Endodermal cell (in vitro differentiated cells): ENCODE data around the gene SCN11A. TPM values are rescaled to one million over a fixed set of nuclear protein-coding genes. Genes with fewer than 3 reads are reported as not detected.

Experiments
- DNase-seq: peaks from one replicate; pipeline ENCODE4 v3.0.0-alpha.2; 2017
- H3K27ac ChIP-seq: 2 replicates; pipeline ENCODE4 v1.5.1; 2013; ENCODE audit warnings: mild to moderate bottlenecking, low read depth, low read length, moderate library complexity
- H3K27me3 ChIP-seq: 2 replicates; pipeline ENCODE4 v1.6.1; 2013; ENCODE audit warnings: mild to moderate bottlenecking, low read length, moderate library complexity; ENCODE audit not compliant: insufficient read depth, control insufficient read depth, poor library complexity, severe bottlenecking
- H3K36me3 ChIP-seq: 2 replicates; pipeline ENCODE4 v1.7.0; 2013; ENCODE audit warnings: mild to moderate bottlenecking, low read length, moderate library complexity; ENCODE audit not compliant: control insufficient read depth, insufficient read depth
- H3K4me1 ChIP-seq: one replicate; pipeline ENCODE4 v1.7.0; 2013; ENCODE audit warnings: low read length; ENCODE audit not compliant: control insufficient read depth, insufficient read depth
- H3K4me3 ChIP-seq: 2 replicates; pipeline ENCODE4 v1.5.1; 2013; ENCODE audit warnings: mild to moderate bottlenecking, low read length, moderate library complexity
- H3K9ac ChIP-seq: 2 replicates; pipeline ENCODE4 v1.6.1; 2013; ENCODE audit warnings: mild to moderate bottlenecking, low read length, moderate library complexity; ENCODE audit not compliant: poor library complexity, severe bottlenecking; ENCODE audit errors: extremely low read depth
- H3K9me3 ChIP-seq: 2 replicates; pipeline ENCODE4 v1.6.1; 2013; ENCODE audit warnings: mild to moderate bottlenecking, low read length, moderate library complexity; ENCODE audit not compliant: control insufficient read depth
- H3K27ac Mint-ChIP-seq: 2 replicates; pipeline ENCODE4 v1.8.0; 2020; ENCODE audit warnings: mixed read lengths
- H3K27me3 Mint-ChIP-seq: 2 replicates; pipeline ENCODE4 v1.8.0; 2021; ENCODE audit warnings: mild to moderate bottlenecking, mixed read lengths; ENCODE audit not compliant: insufficient read depth
- H3K36me3 Mint-ChIP-seq: 2 replicates; pipeline ENCODE4 v1.8.0; 2020; ENCODE audit warnings: low read depth, mixed read lengths
- H3K4me1 Mint-ChIP-seq: 2 replicates; pipeline ENCODE4 v1.8.0; 2020; ENCODE audit warnings: mixed read lengths
- H3K4me3 Mint-ChIP-seq: 2 replicates; pipeline ENCODE4 v1.8.0; 2020; ENCODE audit warnings: mild to moderate bottlenecking, moderate library complexity, mixed read lengths
- H3K9me3 Mint-ChIP-seq: 2 replicates; pipeline ENCODE4 v1.8.0; 2020; ENCODE audit warnings: mild to moderate bottlenecking, mixed read lengths
- CTCF ChIP-seq: fragments of 200-600 bp; sonication (generic); conservative IDR thresholded peaks from 2 replicates; pipeline ENCODE4 v1.5.0; 2021; ENCODE audit warnings: antibody characterized with exemption, mild to moderate bottlenecking
- WGBS, 2 experiments: methylation state at CpG; one replicate each; pipeline versions ENCODE4 v1.1.5 to v1.1.7; 2013; ENCODE audit warnings: missing lambda C conversion rate in 2 of 2, mixed read lengths in 1 of 2; ENCODE audit not compliant: insufficient coverage in 1 of 2, insufficient read length in 1 of 2; 5-methylcytosine and 5-hydroxymethylcytosine counted together
- total RNA-seq, 2 donors: library from RNA; stranded (reverse); fragmentation: NEBNext Ultra II Directional in 1 of 2; extraction: Animal tissue kit (Norgen Biotek cat#: 25700) in 1 of 2; gene quantifications; 2 replicates in 1 of 2; 3 replicates in 1 of 2; pipeline ENCODE4 v1.2.1, GENCODE V29; 2021

SCN11A gene
- total RNA-seq, 2 donors from 2014 or later, result 0.40 to 0.81 TPM

DNA sequence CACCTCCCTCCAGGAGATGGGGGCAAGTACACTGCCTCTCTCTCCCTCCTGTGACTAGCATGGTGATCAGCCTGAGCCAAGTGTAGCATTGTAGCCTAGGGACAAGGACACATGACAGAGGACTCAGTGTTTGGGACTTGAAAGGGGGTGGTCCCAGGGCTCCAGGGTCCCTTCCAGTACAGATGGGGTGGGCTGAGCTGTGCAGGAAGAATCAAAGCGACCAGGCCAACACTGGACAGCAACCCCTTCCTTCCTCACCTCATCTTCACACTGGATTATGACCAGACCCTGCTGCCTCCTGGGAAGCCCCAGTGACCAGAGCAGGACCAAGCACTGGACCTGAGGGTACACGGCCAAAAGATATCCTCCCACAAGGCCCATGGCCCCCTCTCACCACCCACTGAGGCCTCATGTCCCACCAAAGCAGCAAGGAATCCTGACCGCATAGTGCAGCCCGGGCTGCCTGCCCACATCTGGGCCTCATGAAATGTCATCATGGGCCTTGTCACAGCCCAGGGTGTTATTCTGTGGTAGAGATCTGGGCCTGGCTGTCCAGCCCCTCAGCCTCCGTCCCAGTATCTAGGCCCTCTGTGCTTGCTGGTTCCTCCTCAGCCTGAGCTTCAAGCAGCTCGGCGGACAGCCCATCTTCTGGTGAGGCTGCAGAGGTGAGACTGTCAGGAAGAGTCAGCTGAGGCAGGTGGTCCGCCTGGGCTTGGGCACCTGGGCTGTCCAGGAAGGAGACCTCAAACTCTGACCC, 46.1 kb upstream of the SCN11A start:
- H3K36me3 Mint-ChIP-seq, result peaks cover 40% of the 10 kb centered on the region
- WGBS, 2 experiments, result 91 to 94% methylated on average over 6 to 8 of the region's 8 CpGs

DNA sequence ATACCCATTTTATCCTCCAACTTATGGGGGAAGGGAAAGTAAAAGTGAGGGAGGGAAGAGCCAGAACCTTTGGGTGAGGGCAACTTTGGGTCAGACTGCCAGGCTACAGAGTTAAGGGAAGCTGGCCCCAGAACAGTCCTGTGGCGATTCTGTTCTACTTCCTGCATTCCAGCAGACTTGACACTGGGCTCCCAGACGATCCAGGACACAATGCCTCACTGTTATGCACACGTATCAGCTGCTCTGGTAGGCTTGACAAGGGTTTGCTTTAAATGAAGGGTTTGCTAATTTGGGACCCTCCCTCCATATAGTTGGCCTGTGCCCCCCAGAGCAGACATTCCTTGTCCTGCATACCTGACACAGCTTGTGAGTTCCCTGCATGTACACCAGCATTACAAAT, 45.0 kb upstream of the SCN11A start:
- Histone ChIP-seq H3K9me3 (no peaks in the 10 kb centered on the region), H3K27ac (peak overlapping the region; percentile 69), H3K27me3 (no peaks in the 10 kb centered on the region), H3K4me1 (no peaks in the 10 kb centered on the region), H3K36me3 (peaks cover 63% of the 10 kb centered on the region), H3K9ac (no peak overlapping the region), H3K4me3 (no peak overlapping the region)
- Mint-ChIP-seq H3K27ac (no peak overlapping the region), H3K9me3 (no peaks in the 10 kb centered on the region), H3K4me3 (no peak overlapping the region), H3K4me1 (no peaks in the 10 kb centered on the region), H3K36me3 (peaks cover 50% of the 10 kb centered on the region), H3K27me3 (no peaks in the 10 kb centered on the region)
- WGBS, 2 experiments, result 40 to 80% methylated on average over 1 to 3 of the region's 3 CpGs
- TF ChIP-seq CTCF, result no peak
- no peak for DNase-seq

More for the DNA sequence above, 46.1 kb upstream of the SCN11A start:
- Histone ChIP-seq H3K27me3 (no peaks in the 10 kb centered on the region), H3K9me3 (no peaks in the 10 kb centered on the region), H3K9ac (no peak overlapping the region), H3K4me1 (no peaks in the 10 kb centered on the region), H3K36me3 (peaks cover 56% of the 10 kb centered on the region), H3K4me3 (no peak overlapping the region), H3K27ac (no peak overlapping the region)
- Mint-ChIP-seq H3K27me3 (no peaks in the 10 kb centered on the region), H3K27ac (peak overlapping the region; percentile 55), H3K4me3 (no peak overlapping the region), H3K4me1 (no peaks in the 10 kb centered on the region), H3K9me3 (no peaks in the 10 kb centered on the region)
- TF ChIP-seq CTCF, result no peak
- no peak for DNase-seq

GRCh38 chr3:39095778-39096177, 44.0 kb upstream of the SCN11A start:
- no peak overlapping the region for H3K27ac ChIP-seq
- H3K27me3 Mint-ChIP-seq, result no peaks in the 10 kb centered on the region
- H3K9me3 Mint-ChIP-seq, result no peaks in the 10 kb centered on the region
- peaks cover 53% of the 10 kb centered on the region for H3K36me3 Mint-ChIP-seq
- H3K36me3 ChIP-seq, result peaks cover 73% of the 10 kb centered on the region
- H3K9ac ChIP-seq, result no peak overlapping the region
- no peaks in the 10 kb centered on the region for H3K27me3 ChIP-seq
- no peaks in the 10 kb centered on the region for H3K4me1 ChIP-seq
- 87 to 100% methylated on average over 2 to 3 of the region's 3 CpGs for WGBS, 2 experiments
- H3K4me1 Mint-ChIP-seq, result no peaks in the 10 kb centered on the region
- no peak for TF ChIP-seq CTCF
- no peak overlapping the region for H3K27ac Mint-ChIP-seq
- no peak for DNase-seq
- H3K4me3 Mint-ChIP-seq, result no peak overlapping the region
- H3K9me3 ChIP-seq, result no peaks in the 10 kb centered on the region
- no peak overlapping the region for H3K4me3 ChIP-seq
